ENCODE measurements around the gene OTOP3.

The OTOP3 gene

DNA sequence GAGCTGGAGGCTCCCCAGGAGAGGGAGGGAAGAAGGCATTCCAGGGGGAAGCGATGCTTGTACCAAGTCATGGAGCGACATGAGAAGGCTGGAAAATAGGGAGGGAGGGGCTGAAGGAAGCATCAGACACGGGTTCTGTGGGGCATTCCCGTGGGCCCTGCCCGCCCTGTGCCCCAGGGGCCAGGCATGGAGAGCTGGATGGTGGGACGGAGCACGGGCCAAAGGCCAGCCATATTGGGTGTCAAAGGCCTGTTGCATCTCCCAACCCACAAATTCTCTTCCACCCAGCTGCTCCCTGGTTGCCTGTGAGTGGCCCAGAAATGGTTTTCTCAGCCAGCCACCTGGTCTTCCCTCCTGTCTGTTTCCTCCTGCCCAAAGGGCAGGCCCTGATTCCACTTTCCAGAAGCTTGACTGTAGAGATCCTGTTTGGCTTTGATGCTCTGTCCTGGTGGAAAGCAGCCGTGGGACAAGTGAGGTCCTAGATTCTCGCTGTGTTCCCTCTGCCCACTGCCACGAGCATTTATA lies 54.9 kb downstream of the OTOP3 start:
- DNase-seq: no peak

DNA sequence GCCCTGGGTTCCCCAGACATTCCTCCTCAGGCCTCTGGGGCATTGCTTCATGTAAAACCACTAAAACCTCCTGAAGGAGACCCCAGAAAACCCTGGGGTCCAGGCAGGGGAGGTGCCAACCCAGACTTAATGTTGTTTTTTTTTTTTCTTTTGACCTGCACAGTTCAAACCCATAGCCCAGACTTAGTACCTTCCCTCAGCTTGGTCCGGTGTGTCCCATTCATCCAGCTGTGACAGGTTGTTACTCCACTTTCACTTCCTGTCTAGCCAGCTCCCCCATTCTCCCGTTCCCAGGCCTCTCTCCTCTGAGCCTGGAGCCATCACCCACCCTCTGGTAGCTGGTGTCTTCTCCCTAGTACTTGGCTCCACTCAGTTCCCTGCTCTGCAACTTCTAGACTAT lies 56.5 kb downstream of the OTOP3 start:
- DNase-seq: no peak

DNA sequence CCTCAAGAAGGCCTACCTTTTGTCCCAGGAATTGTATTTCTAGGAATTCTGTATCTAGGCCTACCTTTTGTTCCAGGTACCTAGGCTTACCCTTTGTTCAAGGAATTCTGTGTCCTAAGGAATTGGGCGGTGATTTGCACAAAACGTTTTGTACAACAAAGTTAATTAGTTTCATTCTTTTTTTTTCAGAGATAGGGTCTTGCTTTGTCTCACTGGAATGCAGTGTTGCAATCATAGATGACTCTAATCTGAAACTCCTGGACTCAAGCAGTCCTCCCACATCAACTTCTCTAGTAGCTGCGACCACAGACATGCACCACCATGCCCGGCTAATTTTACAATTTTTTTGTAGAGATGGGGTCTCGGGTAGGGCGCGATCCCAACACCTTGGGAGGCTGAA lies 58.7 kb downstream of the OTOP3 start:
- no peak for DNase-seq

DNA sequence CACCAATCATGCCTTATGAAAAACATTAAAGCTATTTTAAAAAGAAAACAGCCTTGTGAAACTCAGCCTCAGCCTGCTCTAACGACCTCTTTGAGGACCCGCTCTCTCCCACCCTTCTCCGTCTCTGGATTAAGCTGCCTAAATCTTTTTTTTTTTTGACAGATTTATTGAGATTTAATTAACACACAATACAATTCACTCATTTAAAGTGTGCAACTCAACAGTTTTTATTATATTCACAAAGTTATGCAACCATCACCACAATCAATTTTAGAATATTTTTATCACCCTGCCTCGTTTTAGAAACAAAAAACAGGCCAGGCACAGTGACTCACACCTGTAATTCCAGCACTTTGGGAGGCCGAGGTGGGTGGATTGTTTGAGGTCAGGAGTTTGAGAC lies 60.1 kb downstream of the OTOP3 start:
- no peak for DNase-seq

DNA sequence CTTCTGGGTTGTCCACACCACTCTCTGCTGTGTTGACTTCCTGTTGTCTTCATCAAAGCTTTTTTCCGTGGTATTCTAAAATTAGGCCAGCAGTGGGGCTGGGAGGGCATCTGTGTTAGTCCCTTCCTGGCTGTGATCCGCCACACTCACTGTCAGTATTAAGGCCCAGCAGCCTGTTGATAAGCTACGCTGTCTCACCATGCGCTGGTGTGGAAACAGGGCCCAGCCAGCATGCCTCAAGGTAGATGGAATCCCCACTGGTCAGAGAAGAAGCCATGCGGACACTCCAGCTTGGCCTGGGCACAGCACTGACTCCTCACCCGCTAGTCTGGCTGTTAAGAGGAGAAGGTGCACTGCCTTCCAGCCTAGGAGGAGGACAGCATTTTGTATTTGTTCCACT lies 63.1 kb downstream of the OTOP3 start:
- DNase-seq: no peak

DNA sequence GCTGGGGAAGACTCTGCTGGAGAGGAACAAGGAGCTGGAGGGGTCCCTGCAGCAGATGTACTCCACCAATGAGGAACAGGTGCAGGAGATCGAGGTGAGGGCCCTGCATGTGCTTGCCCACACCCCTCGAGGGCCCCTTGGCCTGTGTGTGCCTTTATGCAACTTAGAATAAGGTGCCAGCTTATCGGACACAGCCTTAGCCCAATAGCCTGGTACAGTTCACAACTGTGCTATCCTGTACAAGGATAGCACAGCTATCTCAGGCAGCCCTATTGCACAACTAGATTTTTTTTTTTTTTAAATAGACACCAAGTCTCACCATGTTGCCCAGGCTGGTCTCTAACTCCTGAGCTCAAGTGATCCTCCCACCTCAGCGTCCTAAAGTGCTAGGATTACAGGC lies 63.8 kb downstream of the OTOP3 start:
- no peak for DNase-seq

All from left hindlimb (tissue), 1 donor.